HCT116 (cell line): ENCODE measurements around the gene TNRC6C. TPM values are rescaled to one million over a fixed set of nuclear protein-coding genes. Genes with fewer than 3 reads are reported as not detected.
A peak's percentile ranks its signal among the peaks of the same experiment; 100 is the strongest.

Experiments used
- ATAC-seq: fragments of 200-7000 bp; cut with Tn5 transposase; 2 replicates; pipeline ENCODE4 v1.9.1; 2020; ENCODE audit warnings: mild to moderate bottlenecking, moderate library complexity
- BruUV-seq: library from RNA; stranded (reverse); fragments of 400-500 nt; replicated peaks from 2 replicates; lab custom pipeline; 2021; lab: Mats Ljungman, UMichigan
- CTCF ChIA-PET: fragments of 300-600 bp; sonication (Branson Sonifier 250); formaldehyde crosslinking; loops from one replicate; lab custom pipeline; 2021; ENCODE audit warnings: antibody characterized with exemption; lab: Charles Lee
- POLR2A ChIA-PET: fragments of 300-600, 350-600 bp; sonication (Branson Sonifier 250); formaldehyde crosslinking; loops from one replicate; lab custom pipeline; 2021; ENCODE audit warnings: antibody characterized with exemption; lab: Charles Lee
- RAD21 ChIA-PET, 2 experiments: fragments of 300-600 bp; sonication (Branson Sonifier 250); formaldehyde crosslinking; loops; one replicate each; lab custom pipeline; 2023; ENCODE audit warnings: low total read pairs in 2 of 2; ENCODE audit not compliant: uncharacterized antibody in 2 of 2, unreplicated experiment in 2 of 2, low non-redundant PET in 1 of 2; lab: Charles Lee
- DNase-seq: peaks from one replicate; pipeline ENCODE4 v3.0.0-alpha.2; 2010; ENCODE audit warnings: low read depth, low spot score
- H2AFZ ChIP-seq: fragments of 200-600 bp; shearing (Covaris generic), sonication (generic); 2 replicates; pipeline ENCODE4 v1.6.1; 2017; ENCODE audit warnings: low read depth, mixed run types, mixed read lengths, antibody characterized with exemption, low read length; ENCODE audit not compliant: poor library complexity, severe bottlenecking
- H3K27ac ChIP-seq: 2 replicates; pipeline ENCODE4 v1.5.1; 2012; ENCODE audit warnings: low read depth, low read length
- H3K27me3 ChIP-seq: fragments of 200-600 bp; sonication (generic); 2 replicates; pipeline ENCODE4 v1.6.1; 2016; ENCODE audit warnings: mixed run types, low read length, mixed read lengths; ENCODE audit not compliant: insufficient read depth
- H3K36me3 ChIP-seq, 2 experiments: fragments of 200-500 bp in 1 of 2; fragments of 200-600 bp in 1 of 2; sonication (Bioruptor generic) in 1 of 2; sonication (generic) in 1 of 2; 2 replicates each; pipeline versions ENCODE4 v1.5.1 to v1.6.1; 2014 to 2016; ENCODE audit warnings: low read length in 2 of 2, inconsistent platforms in 1 of 2, mixed read lengths in 1 of 2, mixed run types in 1 of 2; ENCODE audit not compliant: insufficient read depth in 2 of 2, control insufficient read depth in 1 of 2
- H3K4me1 ChIP-seq, 2 experiments: fragments of 200-600 bp in 1 of 2; sonication (generic) in 1 of 2; 2 replicates each; pipeline versions ENCODE4 v1.5.1 to v1.6.1; 2012 to 2017; ENCODE audit warnings: low read length in 2 of 2, inconsistent platforms in 1 of 2, mild to moderate bottlenecking in 1 of 2, mixed read lengths in 1 of 2, mixed run types in 1 of 2, moderate library complexity in 1 of 2; ENCODE audit not compliant: insufficient read depth in 2 of 2, control insufficient read depth in 1 of 2
- H3K4me2 ChIP-seq: fragments of 200-600 bp; sonication (generic); 2 replicates; pipeline ENCODE4 v1.6.1; 2017; ENCODE audit warnings: mixed run types, low read length, mixed read lengths
- H3K4me3 ChIP-seq, 2 experiments: fragments of 200-600 bp in 1 of 2; sonication (generic) in 1 of 2; replicated peaks in 1 of 2; 2 replicates each; pipeline ENCODE4 v1.5.1; 2011 to 2016; ENCODE audit warnings: low read length in 2 of 2, control low read depth in 1 of 2, low read depth in 1 of 2, mild to moderate bottlenecking in 1 of 2, mixed read lengths in 1 of 2, mixed run types in 1 of 2
- H3K79me2 ChIP-seq: fragments of 200-600 bp; sonication (generic); 2 replicates; pipeline ENCODE4 v1.6.1; 2017; ENCODE audit warnings: mild to moderate bottlenecking, mixed run types, low read length, moderate library complexity, mixed read lengths; ENCODE audit not compliant: insufficient read depth
- H3K9ac ChIP-seq: fragments of 200-600 bp; sonication (generic); 2 replicates; pipeline ENCODE4 v1.6.1; 2016; ENCODE audit warnings: low read length, mixed read lengths
- H3K9me2 ChIP-seq: fragments of 200-600 bp; sonication (generic), shearing (Covaris generic); 2 replicates; pipeline ENCODE4 v1.6.1; 2017; ENCODE audit warnings: mixed run types, mild to moderate bottlenecking, moderate library complexity; ENCODE audit not compliant: insufficient read depth
- H3K9me3 ChIP-seq, 2 experiments: fragments of 200-500 bp in 1 of 2; fragments of 200-600 bp in 1 of 2; sonication (Bioruptor generic) in 1 of 2; sonication (generic) in 1 of 2; 2 replicates each; pipeline ENCODE4 v1.6.1; 2014 to 2017; ENCODE audit warnings: low read length in 2 of 2, mixed read lengths in 2 of 2, inconsistent platforms in 1 of 2, low read depth in 1 of 2, mild to moderate bottlenecking in 1 of 2, mixed run types in 1 of 2, moderate library complexity in 1 of 2; ENCODE audit not compliant: control insufficient read depth in 1 of 2, insufficient read depth in 1 of 2
- H4K20me1 ChIP-seq: fragments of 200-600 bp; sonication (generic), shearing (Covaris generic); 2 replicates; pipeline ENCODE4 v1.6.1; 2017; ENCODE audit warnings: mixed run types, mild to moderate bottlenecking, moderate library complexity; ENCODE audit not compliant: insufficient read depth
- ATF3 ChIP-seq: IDR thresholded peaks from 2 replicates; pipeline ENCODE4 v1.6.1; 2012
- CBX3 ChIP-seq: IDR thresholded peaks from 2 replicates; pipeline ENCODE4 v1.6.1; 2012; ENCODE audit warnings: low read depth
- CEBPB ChIP-seq: IDR thresholded peaks from 2 replicates; pipeline ENCODE4 v1.6.1; 2012; ENCODE audit warnings: low read depth
- EGR1 ChIP-seq: IDR thresholded peaks from 2 replicates; pipeline ENCODE4 v1.6.1; 2012; ENCODE audit warnings: low read depth
- ELF1 ChIP-seq: IDR thresholded peaks from 2 replicates; pipeline ENCODE4 v1.6.1; 2012; ENCODE audit warnings: low read depth, borderline replicate concordance
- EZH2phosphoT487 ChIP-seq: fragments of 200-600 bp; IDR thresholded peaks from 2 replicates; pipeline ENCODE4 v1.6.1; 2018; ENCODE audit warnings: antibody characterized with exemption, borderline replicate concordance
- FOSL1 ChIP-seq: IDR thresholded peaks from 2 replicates; pipeline ENCODE4 v1.6.1; 2012; ENCODE audit warnings: low read depth
- JUND ChIP-seq: IDR thresholded peaks from 2 replicates; pipeline ENCODE4 v1.6.1; 2012
- POLR2A ChIP-seq: IDR thresholded peaks from 2 replicates; pipeline ENCODE4 v1.7.0; 2011; ENCODE audit warnings: borderline replicate concordance; ENCODE audit not compliant: insufficient read depth, insufficient read length; ENCODE audit errors: extremely low read depth
- POLR2AphosphoS5 ChIP-seq: IDR thresholded peaks from 2 replicates; pipeline ENCODE4 v1.6.1; 2011; ENCODE audit warnings: mild to moderate bottlenecking, low read depth, low read length, moderate library complexity
- RAD21 ChIP-seq: IDR thresholded peaks from 2 replicates; pipeline ENCODE4 v1.6.1; 2012; ENCODE audit warnings: low read depth, mild to moderate bottlenecking
- SIN3A ChIP-seq: IDR thresholded peaks from 2 replicates; pipeline ENCODE4 v1.6.1; 2012; ENCODE audit warnings: low read depth
- SP1 ChIP-seq: IDR thresholded peaks from 2 replicates; pipeline ENCODE4 v1.6.1; 2012; ENCODE audit warnings: low read depth
- SRF ChIP-seq: IDR thresholded peaks from 2 replicates; pipeline ENCODE4 v1.6.1; 2012; ENCODE audit warnings: low read depth
- TCF7L2 ChIP-seq: IDR thresholded peaks from 2 replicates; pipeline ENCODE4 v1.7.0; 2011; ENCODE audit warnings: borderline replicate concordance, inconsistent platforms; ENCODE audit not compliant: insufficient read depth, insufficient read length; ENCODE audit errors: extremely low read depth
- YY1 ChIP-seq: IDR thresholded peaks from 2 replicates; pipeline ENCODE4 v1.6.1; 2011; ENCODE audit warnings: low read length, low read depth, moderate library complexity, mild to moderate bottlenecking; ENCODE audit not compliant: insufficient replicate concordance; ENCODE audit errors: extremely low read depth
- ZBTB33 ChIP-seq: IDR thresholded peaks from 2 replicates; pipeline ENCODE4 v1.6.1; 2011; ENCODE audit warnings: mild to moderate bottlenecking, low read length, moderate library complexity; ENCODE audit not compliant: insufficient replicate concordance; ENCODE audit errors: extremely low read depth
- ZFX ChIP-seq: fragments of 450-650 bp; IDR thresholded peaks from 2 replicates; pipeline ENCODE4 v1.6.1; 2017
- ZNF274 ChIP-seq: fragments of 200-500 bp; sonication (Bioruptor generic); IDR thresholded peaks from 2 replicates; pipeline ENCODE4 v1.6.1; 2014; ENCODE audit warnings: mild to moderate bottlenecking, low read depth, low read length, inconsistent platforms
- intact Hi-C: fragments of 100-400 bp; cut with micrococcal nuclease; formaldehyde crosslinking; loops from 2 replicates; pipeline ENCODE4 v1.10.0; 2022
- total RNA-seq: library from RNA; stranded (reverse); gene quantifications from one replicate; pipeline ENCODE4 v1.2.1, GENCODE V29; 2021; ENCODE audit not compliant: unreplicated experiment

Gene TNRC6C
- total RNA-seq, 1 experiment from 2014 or later = 23.4 TPM

- no peak overlapping the region for H3K27ac ChIP-seq
- no peaks in the 10 kb centered on the region for H3K36me3 ChIP-seq
- H3K4me1 ChIP-seq = no peaks in the 10 kb centered on the region
- no peaks in the 10 kb centered on the region for H3K9me3 ChIP-seq
- BruUV-seq = no TSS peak
- ChIA-PET RAD21 (no interaction called here), POLR2A (interaction anchor here (1.0 kb wide), 1 partner anchor 30 kb away, joined by 3 read pairs; the partner anchor contains the start of gene TNRC6C), CTCF (no interaction called here)
- peaks cover 21% of the 10 kb centered on the region; the same call in 1 of the 2 replicates for H3K27me3 ChIP-seq
- no peak overlapping the region for H2AFZ ChIP-seq
- H3K9me2 ChIP-seq = no peaks in the 10 kb centered on the region
- intact Hi-C loops = no loop called here
- H3K4me2 ChIP-seq = no peak overlapping the region
- no peak for DNase-seq
- H4K20me1 ChIP-seq = no peaks in the 10 kb centered on the region
- TF ChIP-seq RAD21 (no peak), ELF1 (no peak), TCF7L2 (peak; percentile 22), POLR2AphosphoS5 (no peak), POLR2A (no peak), SIN3A (no peak), SRF (no peak)
- TF ChIP-seq, all 23 proteins: peak for 1
- Histone ChIP-seq H3K79me2 (no peaks in the 10 kb centered on the region), H3K9ac (no peak overlapping the region), H3K4me3 (no peak overlapping the region)
- ATAC-seq = no peak
These were observed 29.9 kb upstream of the TNRC6C start for GRCh38 chr17:77928519-77929179.

GRCh38 chr17:77929180-77929564 is 29.3 kb upstream of the TNRC6C start:
- no TSS peak for BruUV-seq
- Histone ChIP-seq H3K9ac (no peak overlapping the region), H2AFZ (no peak overlapping the region), H3K4me2 (no peak overlapping the region), H3K36me3 (no peaks in the 10 kb centered on the region), H3K9me3 (no peaks in the 10 kb centered on the region), H3K79me2 (no peaks in the 10 kb centered on the region), H3K27ac (no peak overlapping the region), H3K9me2 (no peaks in the 10 kb centered on the region), H4K20me1 (no peaks in the 10 kb centered on the region), H3K4me3 (no peak overlapping the region), H3K4me1 (no peaks in the 10 kb centered on the region), H3K27me3 (peaks cover 16% of the 10 kb centered on the region; the same call in 1 of the 2 replicates)
- ChIA-PET POLR2A (interaction anchor here (1.0 kb wide), 1 partner anchor 29 kb away, joined by 3 read pairs; the partner anchor contains the start of gene TNRC6C), CTCF (no interaction called here), RAD21 (no interaction called here)
- intact Hi-C loops = no loop called here
- no peak for ATAC-seq
- TF ChIP-seq CBX3 = no peak
- TF ChIP-seq POLR2AphosphoS5 = no peak
- no peak for TF ChIP-seq TCF7L2
- TF ChIP-seq SP1 = no peak
- no peak for TF ChIP-seq ZBTB33
- no peak for TF ChIP-seq FOSL1
- no peak for TF ChIP-seq POLR2A
- TF ChIP-seq ATF3 = no peak
- TF ChIP-seq YY1 = no peak
- no peak for TF ChIP-seq ZNF274
- no peak for TF ChIP-seq ZFX
- TF ChIP-seq JUND = no peak
- no peak for TF ChIP-seq EGR1
- no peak for TF ChIP-seq CEBPB
- TF ChIP-seq EZH2phosphoT487 = no peak
- DNase-seq = no peak
